ENCODE data around the gene ARHGAP6.

ARHGAP6 gene

DNA sequence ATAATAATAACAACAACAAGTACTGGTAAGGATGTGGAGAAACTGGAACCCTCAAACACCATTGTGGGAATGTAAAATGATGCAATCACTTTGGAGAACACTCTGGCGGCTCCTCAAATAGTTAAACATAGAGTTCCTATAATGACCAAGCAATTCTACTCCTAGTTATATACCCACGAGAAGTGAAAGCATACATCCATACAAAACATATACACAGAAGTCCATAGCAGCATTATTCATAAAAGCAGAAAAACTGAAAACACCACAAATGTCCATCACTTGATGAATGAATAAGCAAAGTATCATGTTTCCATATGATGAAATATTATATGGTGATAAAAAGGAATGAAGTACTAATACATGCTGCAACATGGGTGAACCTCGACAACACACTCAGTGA, 255.8 kb downstream of the ARHGAP6 start:
- Histone ChIP-seq H3K4me3 (replicated peaks; ENCODE audit: insufficient read depth, low read length) (no peak overlapping the region), H3K27me3 (ENCODE audit: insufficient read depth, poor library complexity, severe bottlenecking) (no peaks in the 10 kb centered on the region), H3K27ac (replicated peaks) (no peak overlapping the region)
- TF ChIP-seq POLR2AphosphoS5 (IDR thresholded peaks at IDR 0.05; ENCODE audit: low read depth) (no peak), CTCF (IDR thresholded peaks at IDR 0.05; ENCODE audit: insufficient read depth, low read length) (no peak), SPI1 (IDR thresholded peaks at IDR 0.05; ENCODE audit: borderline replicate concordance, low read depth) (no peak), GABPA (IDR thresholded peaks at IDR 0.05; ENCODE audit: low read depth) (no peak)
- TF ChIP-seq, protein P1, sequence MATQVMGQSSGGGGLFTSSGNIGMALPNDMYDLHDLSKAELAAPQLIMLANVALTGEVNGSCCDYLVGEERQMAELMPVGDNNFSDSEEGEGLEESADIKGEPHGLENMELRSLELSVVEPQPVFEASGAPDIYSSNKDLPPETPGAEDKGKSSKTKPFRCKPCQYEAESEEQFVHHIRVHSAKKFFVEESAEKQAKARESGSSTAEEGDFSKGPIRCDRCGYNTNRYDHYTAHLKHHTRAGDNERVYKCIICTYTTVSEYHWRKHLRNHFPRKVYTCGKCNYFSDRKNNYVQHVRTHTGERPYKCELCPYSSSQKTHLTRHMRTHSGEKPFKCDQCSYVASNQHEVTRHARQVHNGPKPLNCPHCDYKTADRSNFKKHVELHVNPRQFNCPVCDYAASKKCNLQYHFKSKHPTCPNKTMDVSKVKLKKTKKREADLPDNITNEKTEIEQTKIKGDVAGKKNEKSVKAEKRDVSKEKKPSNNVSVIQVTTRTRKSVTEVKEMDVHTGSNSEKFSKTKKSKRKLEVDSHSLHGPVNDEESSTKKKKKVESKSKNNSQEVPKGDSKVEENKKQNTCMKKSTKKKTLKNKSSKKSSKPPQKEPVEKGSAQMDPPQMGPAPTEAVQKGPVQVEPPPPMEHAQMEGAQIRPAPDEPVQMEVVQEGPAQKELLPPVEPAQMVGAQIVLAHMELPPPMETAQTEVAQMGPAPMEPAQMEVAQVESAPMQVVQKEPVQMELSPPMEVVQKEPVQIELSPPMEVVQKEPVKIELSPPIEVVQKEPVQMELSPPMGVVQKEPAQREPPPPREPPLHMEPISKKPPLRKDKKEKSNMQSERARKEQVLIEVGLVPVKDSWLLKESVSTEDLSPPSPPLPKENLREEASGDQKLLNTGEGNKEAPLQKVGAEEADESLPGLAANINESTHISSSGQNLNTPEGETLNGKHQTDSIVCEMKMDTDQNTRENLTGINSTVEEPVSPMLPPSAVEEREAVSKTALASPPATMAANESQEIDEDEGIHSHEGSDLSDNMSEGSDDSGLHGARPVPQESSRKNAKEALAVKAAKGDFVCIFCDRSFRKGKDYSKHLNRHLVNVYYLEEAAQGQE (IDR thresholded peaks at IDR 0.05; ENCODE audit: insufficient replicate concordance, low read depth), result no peak
- no peak for DNase-seq (ENCODE audit: low read depth in 1 of 2, low spot score in 1 of 2)

- Histone ChIP-seq H3K27me3 (ENCODE audit: insufficient read depth, poor library complexity, severe bottlenecking) (no peaks in the 10 kb centered on the region), H3K4me3 (replicated peaks; ENCODE audit: insufficient read depth, low read length) (no peak overlapping the region), H3K27ac (replicated peaks) (no peak overlapping the region)
- DNase-seq (ENCODE audit: low read depth in 1 of 2, low spot score in 1 of 2), result no peak
- TF ChIP-seq, protein P1 (IDR thresholded peaks at IDR 0.05; ENCODE audit: insufficient replicate concordance, low read depth), result no peak
- no peak for TF ChIP-seq SPI1 (IDR thresholded peaks at IDR 0.05; ENCODE audit: borderline replicate concordance, low read depth)
- no peak for TF ChIP-seq GABPA (IDR thresholded peaks at IDR 0.05; ENCODE audit: low read depth)
- no peak for TF ChIP-seq POLR2AphosphoS5 (IDR thresholded peaks at IDR 0.05; ENCODE audit: low read depth)
- no peak for TF ChIP-seq CTCF (IDR thresholded peaks at IDR 0.05; ENCODE audit: insufficient read depth, low read length)
Observed at GRCh38 chrX:11408783-11409182, 256.9 kb downstream of the ARHGAP6 start.

DNA sequence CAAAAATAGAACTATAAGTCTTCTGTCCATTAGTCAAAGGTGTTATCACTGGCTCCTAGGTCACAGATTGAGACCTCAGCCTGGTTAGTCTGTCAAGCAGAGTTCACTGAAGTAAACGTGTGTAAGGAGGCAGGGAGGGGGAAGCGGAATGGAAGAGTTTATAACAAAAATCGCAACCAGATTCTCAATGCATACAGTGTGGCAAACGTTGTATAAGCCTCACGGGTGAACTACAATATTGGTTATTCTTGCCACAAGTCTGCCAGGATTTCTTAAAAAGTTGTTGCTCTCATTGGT, 257.7 kb downstream of the ARHGAP6 start:
- H3K27ac ChIP-seq (replicated peaks), result no peak overlapping the region
- TF ChIP-seq, protein P1 (IDR thresholded peaks at IDR 0.05; ENCODE audit: insufficient replicate concordance, low read depth), result no peak
- TF ChIP-seq SPI1 (IDR thresholded peaks at IDR 0.05; ENCODE audit: borderline replicate concordance, low read depth) (no peak), POLR2AphosphoS5 (IDR thresholded peaks at IDR 0.05; ENCODE audit: low read depth) (no peak), CTCF (IDR thresholded peaks at IDR 0.05; ENCODE audit: insufficient read depth, low read length) (no peak), GABPA (IDR thresholded peaks at IDR 0.05; ENCODE audit: low read depth) (no peak)
- H3K27me3 ChIP-seq (ENCODE audit: insufficient read depth, poor library complexity, severe bottlenecking), result no peaks in the 10 kb centered on the region
- no peak overlapping the region for H3K4me3 ChIP-seq (replicated peaks; ENCODE audit: insufficient read depth, low read length)
- no peak for DNase-seq (ENCODE audit: low read depth in 1 of 2, low spot score in 1 of 2)

All from HL-60 (cell line).